GM18909 (cell line): Measurements from ENCODE around the gene CPA5.

Source experiments
- ATAC-seq: cut with Tn5 transposase; IDR thresholded peaks from one replicate; pipeline ENCODE4 v1.9.1; 2021; ENCODE audit warnings: mild to moderate bottlenecking; ENCODE audit not compliant: unreplicated experiment, poor library complexity

Gene CPA5

DNA sequence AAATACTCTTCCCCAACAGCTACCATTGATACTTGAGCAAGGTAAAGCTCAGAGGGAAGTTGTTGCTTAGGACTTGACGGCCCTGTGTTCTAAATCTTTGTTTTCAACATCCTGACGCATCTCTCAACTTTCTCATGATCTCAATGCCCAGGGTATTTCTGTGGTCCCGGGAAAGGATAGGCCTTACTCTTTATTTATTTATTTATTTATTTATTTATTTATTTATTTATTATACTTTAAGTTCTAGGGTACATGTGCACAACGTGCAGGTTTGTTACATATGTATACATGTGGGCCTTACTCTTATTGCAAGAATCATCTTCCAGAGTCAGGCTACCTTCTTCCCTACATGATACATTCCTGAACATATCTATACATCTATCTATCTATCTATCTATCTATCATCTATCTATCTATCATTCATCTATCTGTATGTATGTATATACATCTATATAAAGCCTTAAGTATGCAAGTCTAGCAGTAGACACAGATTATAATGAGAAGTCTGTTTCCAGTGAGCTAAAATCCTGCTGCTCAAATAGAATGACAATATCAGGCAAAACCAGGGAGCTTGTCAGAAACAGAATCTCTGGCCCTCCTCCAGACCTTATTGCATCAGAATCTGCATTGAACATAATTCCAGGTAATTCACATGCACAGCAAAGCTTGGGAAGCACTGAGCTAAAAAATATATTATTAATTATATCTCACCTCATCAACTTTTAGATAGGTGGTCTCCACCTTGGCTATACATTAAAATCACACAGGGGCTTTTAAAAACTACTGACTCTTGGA lies 12.2 kb upstream of the CPA5 start:
- no peak for ATAC-seq

DNA sequence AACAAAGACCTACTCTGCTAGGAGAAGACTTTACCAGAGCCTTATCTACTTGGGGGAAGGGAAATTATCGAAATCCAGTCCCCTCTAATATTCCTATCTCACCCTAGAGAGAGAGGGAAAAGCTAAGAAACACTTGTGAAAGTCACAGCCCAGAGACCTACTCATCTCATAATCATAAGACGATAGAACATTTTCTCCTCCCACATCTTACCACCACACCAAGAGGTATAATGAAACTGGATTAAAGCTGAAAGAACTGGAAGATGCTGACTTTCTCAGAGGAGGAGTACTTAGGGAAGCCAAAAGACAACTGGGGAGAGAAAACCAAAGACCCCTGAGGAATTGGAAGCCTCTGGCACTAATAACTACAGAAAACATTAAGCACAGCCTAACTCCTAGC lies 10.8 kb upstream of the CPA5 start:
- ATAC-seq: no peak

GRCh38 chr7:130334274-130334673 lies 10.3 kb upstream of the CPA5 start:
- no peak for ATAC-seq

DNA sequence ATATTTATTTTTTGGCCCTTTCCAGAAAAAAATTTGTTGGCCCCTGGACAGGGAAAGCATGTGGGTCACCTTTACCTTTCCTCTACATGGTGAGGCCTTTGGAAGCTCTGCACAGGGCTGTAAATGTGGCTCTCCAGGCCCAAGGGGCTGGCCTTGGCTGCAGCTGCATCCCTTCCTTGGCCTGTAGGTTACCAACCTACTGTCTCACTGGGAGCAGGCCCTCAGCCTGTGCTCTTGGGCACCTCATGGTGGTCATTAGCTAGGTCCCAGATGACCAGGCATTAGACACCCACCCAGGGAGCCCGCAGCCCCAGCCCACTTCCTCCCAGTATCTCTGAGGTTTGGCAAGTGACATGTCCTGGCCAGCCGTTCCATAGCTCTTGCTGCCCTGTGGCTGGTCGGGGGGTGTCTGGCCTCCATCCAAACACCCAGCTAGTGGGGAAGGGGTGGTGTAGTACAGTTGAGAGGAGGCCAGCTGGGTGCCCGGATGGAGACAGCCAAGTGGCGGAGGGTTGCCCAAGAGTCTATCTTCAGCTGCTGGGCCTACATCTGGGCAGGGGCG lies 7.1 kb upstream of the CPA5 start:
- no peak for ATAC-seq

DNA sequence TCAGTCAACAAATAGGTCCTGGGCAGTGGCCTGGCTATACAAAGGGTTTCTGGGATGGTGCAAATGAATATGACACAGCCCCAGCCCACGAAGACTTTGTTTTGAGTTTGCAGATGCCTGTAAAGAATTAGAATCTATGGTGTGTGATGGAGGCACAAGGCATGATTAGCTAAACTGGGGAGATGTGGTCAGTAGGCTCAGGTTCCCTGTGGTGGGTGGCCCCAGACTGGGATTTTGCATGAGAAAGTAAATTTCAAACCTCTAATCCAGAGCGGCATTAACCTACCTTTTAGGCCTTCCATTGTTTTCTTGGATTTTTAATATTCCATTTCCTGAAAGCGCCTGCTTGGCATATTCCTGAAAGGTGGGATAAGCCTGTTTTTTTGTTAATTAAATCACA lies 6.4 kb upstream of the CPA5 start:
- ATAC-seq: no peak

- no peak for ATAC-seq
These were observed 2.7 kb upstream of the CPA5 start for GRCh38 chr7:130341882-130342281.

DNA sequence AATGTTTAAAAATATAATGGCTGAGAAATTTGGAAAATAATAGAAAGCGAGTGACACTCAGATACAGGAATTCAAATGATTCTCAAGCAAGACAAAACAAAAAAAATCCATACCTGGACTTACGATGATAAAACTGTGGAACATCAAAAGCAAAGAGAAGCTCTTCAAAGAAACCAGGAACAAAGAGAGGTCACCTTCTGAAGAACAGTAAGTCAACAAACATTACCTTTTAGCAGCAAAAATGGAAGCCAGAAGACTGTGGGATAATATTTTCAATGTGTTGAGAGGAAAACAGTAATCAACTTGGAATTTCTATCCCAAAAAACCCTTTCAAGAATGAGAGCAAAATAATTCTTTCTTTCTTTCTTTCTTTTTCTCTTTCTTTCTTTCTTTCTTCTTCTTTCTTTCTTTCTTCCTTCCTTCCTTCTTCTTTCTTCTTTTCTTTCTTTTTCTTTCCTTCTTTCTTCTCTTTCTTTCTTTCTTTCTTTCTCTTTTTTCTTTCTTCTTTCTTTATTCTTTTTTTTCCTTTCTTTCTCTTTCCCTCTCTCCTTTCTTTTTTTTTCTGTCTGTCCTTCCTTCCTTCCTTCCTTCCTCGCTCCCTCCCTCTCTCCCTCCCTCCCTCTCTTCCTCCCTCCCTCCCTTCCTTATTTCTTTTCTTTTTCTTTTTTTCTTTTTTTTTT lies 1.8 kb upstream of the CPA5 start:
- ATAC-seq: no peak

- no peak for ATAC-seq
These were observed 520 bp downstream of the CPA5 start for GRCh38 chr7:130345136-130345535.

GRCh38 chr7:130345725-130346124 lies 1.1 kb downstream of the CPA5 start:
- no peak for ATAC-seq

- ATAC-seq: no peak
These were observed 1.7 kb downstream of the CPA5 start for GRCh38 chr7:130346177-130346905.

GRCh38 chr7:130346941-130347340 lies 2.3 kb downstream of the CPA5 start:
- ATAC-seq: no peak

DNA sequence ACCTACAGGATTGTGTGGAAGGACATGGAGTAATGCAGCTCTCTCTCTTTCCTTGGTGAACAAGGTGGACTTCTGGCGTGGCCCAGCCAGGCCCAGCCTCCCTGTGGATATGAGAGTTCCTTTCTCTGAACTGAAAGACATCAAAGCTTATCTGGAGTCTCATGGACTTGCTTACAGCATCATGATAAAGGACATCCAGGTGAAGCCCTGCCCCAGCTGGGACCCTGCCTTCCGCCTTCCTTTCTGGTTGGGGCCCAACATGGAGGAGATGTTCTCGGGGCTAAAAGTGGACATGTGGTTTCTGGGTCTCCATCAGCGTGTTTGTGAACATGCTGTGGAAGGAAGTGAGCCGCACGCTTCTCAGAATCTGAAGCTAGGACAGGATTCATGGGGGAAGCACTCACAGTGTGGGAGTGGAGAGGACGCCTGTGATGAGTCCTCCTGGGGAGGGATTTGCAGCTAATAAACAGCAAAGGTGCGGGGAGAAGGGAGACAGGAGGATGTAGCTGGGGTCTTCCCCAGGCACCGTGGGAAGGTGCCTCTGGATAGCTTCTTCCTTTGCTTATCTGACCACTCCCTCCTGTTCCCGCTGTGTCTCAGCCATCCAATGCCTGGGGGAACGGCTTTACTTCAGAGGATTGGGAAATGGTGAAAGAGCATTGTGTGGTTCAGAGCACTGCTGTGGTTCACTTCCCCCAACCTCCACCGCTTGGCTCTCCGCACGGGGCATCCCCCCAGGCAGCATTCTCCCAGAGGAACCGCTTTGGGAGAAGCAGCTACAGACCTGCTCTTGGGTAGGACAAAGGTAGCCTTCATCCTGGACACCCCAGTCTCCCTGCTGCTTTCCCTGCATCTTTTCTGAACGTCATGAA lies 5.5 kb downstream of the CPA5 start:
- no peak for ATAC-seq

- no peak for ATAC-seq
These were observed 6.6 kb downstream of the CPA5 start for GRCh38 chr7:130350945-130351790.

DNA sequence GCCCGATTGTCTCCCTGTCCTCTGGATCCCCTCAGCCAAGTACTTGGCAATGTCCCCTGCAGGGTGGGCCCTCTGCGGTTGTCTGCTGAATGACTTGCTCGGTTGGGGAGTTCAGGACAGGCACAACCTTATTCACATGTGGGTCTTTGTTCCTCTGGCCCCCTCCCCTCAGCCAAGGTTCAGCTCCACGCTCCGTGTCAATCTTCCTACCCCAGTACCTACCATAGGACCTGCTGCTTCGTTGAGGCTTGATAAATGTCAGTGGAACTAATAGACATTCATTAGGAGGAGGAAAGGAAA lies 7.1 kb downstream of the CPA5 start:
- ATAC-seq: no peak

DNA sequence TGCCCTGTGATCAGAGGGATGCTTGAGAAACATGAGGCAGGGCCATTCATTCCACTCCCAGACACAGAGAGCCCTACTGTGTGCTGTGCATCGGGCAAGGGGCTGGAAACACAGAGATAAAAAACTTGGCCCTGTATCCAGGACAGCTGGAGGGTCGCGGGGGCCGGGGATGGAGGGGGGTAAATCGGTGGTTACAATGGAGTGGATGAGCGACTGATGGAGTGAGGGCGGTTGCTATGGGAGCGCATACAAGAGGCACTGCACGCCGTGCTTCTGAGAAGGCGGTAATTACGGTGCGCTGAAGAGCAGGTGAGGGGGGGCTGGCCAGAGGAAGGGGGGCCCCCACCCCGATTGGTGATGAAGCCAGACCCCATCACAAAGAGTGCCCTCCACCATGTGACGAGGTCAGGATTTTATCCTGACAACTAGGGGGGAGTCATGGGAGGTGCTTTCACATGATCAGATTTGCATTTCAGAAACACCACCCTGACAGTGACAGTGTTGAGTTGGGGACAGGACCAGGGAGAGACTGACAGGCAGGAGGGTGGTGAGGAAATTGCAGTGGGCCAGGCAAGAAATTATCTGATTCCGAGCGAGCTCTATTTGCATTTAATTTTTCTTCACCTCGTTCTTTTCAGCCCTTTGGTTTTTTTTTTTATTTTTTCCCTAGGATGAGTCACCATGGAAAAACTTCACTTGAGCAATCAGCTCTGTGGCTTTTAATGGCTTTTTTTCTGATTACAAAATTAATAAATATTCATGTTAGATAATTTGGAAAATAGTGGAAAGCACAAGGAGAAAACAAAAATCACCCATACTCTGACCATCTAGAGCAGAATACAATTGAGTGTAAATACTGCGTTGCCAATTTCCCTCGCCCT lies 7.8 kb downstream of the CPA5 start:
- no peak for ATAC-seq

GRCh38 chr7:130353196-130353595 lies 8.6 kb downstream of the CPA5 start:
- ATAC-seq: no peak

GRCh38 chr7:130356121-130356875 lies 11.7 kb downstream of the CPA5 start:
- ATAC-seq: no peak
